ENCODE results near the gene PEF1. TPM values are rescaled to one million over a fixed set of nuclear protein-coding genes. Genes with fewer than 3 reads are reported as not detected.

Gene PEF1
- total and polyA plus RNA-seq, 2 experiments from 2014 or later: 71.3 to 97.5 TPM

- Histone ChIP-seq H3K4me3 (no peak overlapping the region), H3K4me2 (ENCODE audit: unreplicated experiment) (no peak overlapping the region), H3F3A (ENCODE audit: insufficient read depth) (peaks cover 11% of the 10 kb centered on the region), H3K36me3 (ENCODE audit: low read depth) (peaks cover 26% of the 10 kb centered on the region; the same call in 1 of the 2 replicates), H3K9me3 (ENCODE audit: low read depth) (no peaks in the 10 kb centered on the region), H3K27me3 (replicated peaks; ENCODE audit: insufficient read depth) (no peaks in the 10 kb centered on the region), H3K79me2 (ENCODE audit: insufficient read depth) (no peaks in the 10 kb centered on the region), H4K20me1 (ENCODE audit: insufficient read depth) (no peaks in the 10 kb centered on the region), H3K9ac (no peak overlapping the region), H3K9me2 (ENCODE audit: insufficient read depth) (no peaks in the 10 kb centered on the region), H2AFZ (no peak overlapping the region), H3K27ac (no peak overlapping the region), H3K4me1 (ENCODE audit: insufficient read depth) (no peaks in the 10 kb centered on the region)
- 84 to 91% methylated on average over 6 of the region's 6 CpGs for WGBS, 2 experiments (ENCODE audit: low coverage in 1 of 2, low lambda C conversion rate in 2 of 2, missing lambda C conversion rate in 2 of 2)
- no peak for DNase-seq
- TF ChIP-seq EZH2 (IDR thresholded peaks at IDR 0.05; ENCODE audit: insufficient read depth, poor library complexity, severe bottlenecking): no peak
- no peak for TF ChIP-seq EZH2phosphoT487 (IDR thresholded peaks at IDR 0.05; ENCODE audit: insufficient read depth, low read depth)
- in situ Hi-C loops (cut with MboI): loop anchor here (25.0 kb wide), 1 partner anchor 307 kb away; no protein-coding TSS in a partner anchor
These were observed 10.4 kb upstream of the PEF1 start for GRCh38 chr1:31655104-31655503.

GRCh38 chr1:31654474-31654776, 9.7 kb upstream of the PEF1 start:
- Histone ChIP-seq H4K20me1 (ENCODE audit: insufficient read depth) (no peaks in the 10 kb centered on the region), H3F3A (ENCODE audit: insufficient read depth) (peaks cover 11% of the 10 kb centered on the region), H3K79me2 (ENCODE audit: insufficient read depth) (no peaks in the 10 kb centered on the region), H3K4me3 (no peak overlapping the region), H3K4me2 (ENCODE audit: unreplicated experiment) (no peak overlapping the region), H3K9me2 (ENCODE audit: insufficient read depth) (no peaks in the 10 kb centered on the region), H2AFZ (no peak overlapping the region), H3K27ac (no peak overlapping the region), H3K27me3 (replicated peaks; ENCODE audit: insufficient read depth) (no peaks in the 10 kb centered on the region), H3K36me3 (ENCODE audit: low read depth) (peaks cover 26% of the 10 kb centered on the region; the same call in 1 of the 2 replicates), H3K9ac (no peak overlapping the region), H3K9me3 (ENCODE audit: low read depth) (no peaks in the 10 kb centered on the region), H3K4me1 (ENCODE audit: insufficient read depth) (no peaks in the 10 kb centered on the region)
- DNase-seq: no peak
- WGBS, 2 experiments (ENCODE audit: low coverage in 1 of 2, low lambda C conversion rate in 2 of 2, missing lambda C conversion rate in 2 of 2): 87 to 90% methylated on average over 5 of the region's 5 CpGs
- in situ Hi-C loops (cut with MboI): loop anchor here (25.0 kb wide), 1 partner anchor 308 kb away; no protein-coding TSS in a partner anchor
- TF ChIP-seq EZH2phosphoT487 (IDR thresholded peaks at IDR 0.05; ENCODE audit: insufficient read depth, low read depth) (no peak), EZH2 (IDR thresholded peaks at IDR 0.05; ENCODE audit: insufficient read depth, poor library complexity, severe bottlenecking) (no peak)

GRCh38 chr1:31653717-31654473, 9.2 kb upstream of the PEF1 start:
- Histone ChIP-seq H2AFZ (no peak overlapping the region), H3K27me3 (replicated peaks; ENCODE audit: insufficient read depth) (no peaks in the 10 kb centered on the region), H3K9me2 (ENCODE audit: insufficient read depth) (no peaks in the 10 kb centered on the region), H3K9ac (no peak overlapping the region), H3K27ac (no peak overlapping the region), H4K20me1 (ENCODE audit: insufficient read depth) (no peaks in the 10 kb centered on the region), H3K79me2 (ENCODE audit: insufficient read depth) (no peaks in the 10 kb centered on the region), H3K36me3 (ENCODE audit: low read depth) (peaks cover 26% of the 10 kb centered on the region; the same call in 1 of the 2 replicates), H3K4me3 (no peak overlapping the region), H3K4me1 (ENCODE audit: insufficient read depth) (no peaks in the 10 kb centered on the region), H3K4me2 (ENCODE audit: unreplicated experiment) (no peak overlapping the region), H3K9me3 (ENCODE audit: low read depth) (no peaks in the 10 kb centered on the region), H3F3A (ENCODE audit: insufficient read depth) (peaks cover 11% of the 10 kb centered on the region)
- in situ Hi-C loops (cut with MboI): loop anchor here (25.0 kb wide), 1 partner anchor 308 kb away; no protein-coding TSS in a partner anchor
- TF ChIP-seq EZH2phosphoT487 (IDR thresholded peaks at IDR 0.05; ENCODE audit: insufficient read depth, low read depth): no peak
- no peak for TF ChIP-seq EZH2 (IDR thresholded peaks at IDR 0.05; ENCODE audit: insufficient read depth, poor library complexity, severe bottlenecking)
- WGBS, 2 experiments (ENCODE audit: low coverage in 1 of 2, low lambda C conversion rate in 2 of 2, missing lambda C conversion rate in 2 of 2): 92% methylated on average over 11 to 12 of the region's 12 CpGs
- DNase-seq: no peak

GRCh38 chr1:31652891-31653499, 8.3 kb upstream of the PEF1 start:
- TF ChIP-seq EZH2 (IDR thresholded peaks at IDR 0.05; ENCODE audit: insufficient read depth, poor library complexity, severe bottlenecking): no peak
- no peak for TF ChIP-seq EZH2phosphoT487 (IDR thresholded peaks at IDR 0.05; ENCODE audit: insufficient read depth, low read depth)
- Histone ChIP-seq H3K9me3 (ENCODE audit: low read depth) (no peaks in the 10 kb centered on the region), H3K27me3 (replicated peaks; ENCODE audit: insufficient read depth) (no peaks in the 10 kb centered on the region), H3K4me3 (no peak overlapping the region), H3K36me3 (ENCODE audit: low read depth) (peaks cover 23% of the 10 kb centered on the region; the same call in 1 of the 2 replicates), H3K9me2 (ENCODE audit: insufficient read depth) (no peaks in the 10 kb centered on the region), H3K4me2 (ENCODE audit: unreplicated experiment) (no peak overlapping the region), H3F3A (ENCODE audit: insufficient read depth) (peaks cover 11% of the 10 kb centered on the region), H4K20me1 (ENCODE audit: insufficient read depth) (no peaks in the 10 kb centered on the region), H3K27ac (no peak overlapping the region), H3K4me1 (ENCODE audit: insufficient read depth) (0 out of 2 replicates have a peak, but pooled peaks cover 7% of the 10 kb centered on the region), H3K9ac (no peak overlapping the region), H2AFZ (no peak overlapping the region), H3K79me2 (ENCODE audit: insufficient read depth) (no peaks in the 10 kb centered on the region)
- 64 to 65% methylated on average over 4 of the region's 4 CpGs for WGBS, 2 experiments (ENCODE audit: low coverage in 1 of 2, low lambda C conversion rate in 2 of 2, missing lambda C conversion rate in 2 of 2)
- in situ Hi-C loops (cut with MboI): loop anchor here (25.0 kb wide), 1 partner anchor 309 kb away; no protein-coding TSS in a partner anchor
- no peak for DNase-seq
